Islet precursor cell (in vitro differentiated cells): ENCODE measurements around the gene NDUFS2.

Experiments used
- DNase-seq: peaks from one replicate; pipeline ENCODE4 v3.0.0-alpha.2; 2018

Gene NDUFS2

DNA sequence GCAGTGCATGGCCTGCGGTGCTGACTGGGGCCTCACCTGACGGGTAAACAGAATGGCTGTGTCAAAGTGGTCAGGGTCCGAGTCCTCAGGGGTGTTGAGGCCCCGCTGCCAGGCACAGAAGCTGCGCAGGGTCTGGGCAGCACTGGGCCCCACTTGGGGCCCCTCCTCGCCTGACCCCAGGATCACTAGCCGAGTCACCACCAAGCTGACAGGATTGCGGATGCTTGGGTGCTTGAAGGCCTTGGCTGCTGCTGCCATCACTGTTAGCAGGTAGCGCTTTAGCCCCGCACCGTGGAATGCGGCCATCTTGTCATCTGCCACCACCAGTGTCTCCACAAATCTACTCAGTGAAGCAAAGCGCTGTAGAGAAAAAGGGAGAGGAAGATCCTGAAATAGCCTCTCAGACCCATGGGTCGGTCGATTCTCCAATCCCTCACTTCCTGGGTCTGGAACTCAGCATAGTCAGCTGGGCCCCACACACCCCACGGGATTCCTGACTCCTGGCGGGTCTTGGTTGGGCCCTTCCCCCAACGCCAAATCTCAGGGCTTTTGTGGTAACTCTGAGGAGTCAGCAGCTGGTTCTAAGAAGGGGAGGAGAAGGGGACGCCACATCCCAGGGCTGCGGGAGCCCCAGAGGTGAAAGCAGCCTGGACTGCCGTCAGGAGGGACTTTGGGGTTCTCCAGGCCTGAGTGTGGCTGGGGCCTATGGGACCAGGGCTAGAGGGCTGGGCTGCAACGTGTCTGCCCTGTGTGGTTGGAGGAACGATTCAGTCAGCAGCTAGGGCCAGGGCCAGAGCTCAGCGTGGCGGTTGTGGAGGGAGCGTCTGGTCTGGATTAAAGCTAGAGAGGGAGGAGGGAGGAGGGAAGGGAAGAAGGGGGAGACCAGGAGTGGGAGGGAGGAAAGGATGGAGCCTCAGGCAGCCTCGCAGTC, 5.4 kb upstream of the NDUFS2 start:
- peak; percentile 83 for DNase-seq

DNA sequence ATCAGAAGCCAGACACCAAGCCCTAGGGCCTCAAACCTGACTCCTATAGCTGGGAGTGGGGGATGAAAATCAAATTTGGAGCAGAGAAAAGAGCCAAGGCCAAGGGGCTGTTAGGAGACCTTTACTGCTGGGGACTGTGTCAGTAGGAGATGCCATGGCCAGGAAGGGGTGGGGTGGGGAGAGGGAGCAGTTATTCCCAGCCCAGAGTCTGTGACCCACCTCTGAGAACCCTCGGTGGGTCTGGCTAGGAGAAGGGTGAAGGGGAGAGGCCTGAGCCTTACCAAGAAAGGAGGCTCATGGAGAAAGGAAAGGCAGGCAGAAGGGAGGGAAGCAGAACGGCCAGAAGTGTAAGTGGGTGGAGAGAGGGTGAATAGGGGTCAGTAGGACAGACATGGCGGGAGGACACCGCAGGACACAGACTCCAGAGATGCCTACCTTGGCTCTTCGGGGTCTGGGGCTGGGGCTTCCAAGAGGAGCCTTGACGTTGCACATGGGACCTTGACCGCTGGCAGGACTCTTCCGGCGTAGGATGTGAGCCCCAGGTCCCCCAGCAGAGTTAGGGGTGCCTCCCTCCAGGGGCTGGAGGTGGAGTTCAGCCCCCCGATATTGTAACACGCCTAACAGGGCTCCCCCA, 4.5 kb upstream of the NDUFS2 start:
- no peak for DNase-seq

DNA sequence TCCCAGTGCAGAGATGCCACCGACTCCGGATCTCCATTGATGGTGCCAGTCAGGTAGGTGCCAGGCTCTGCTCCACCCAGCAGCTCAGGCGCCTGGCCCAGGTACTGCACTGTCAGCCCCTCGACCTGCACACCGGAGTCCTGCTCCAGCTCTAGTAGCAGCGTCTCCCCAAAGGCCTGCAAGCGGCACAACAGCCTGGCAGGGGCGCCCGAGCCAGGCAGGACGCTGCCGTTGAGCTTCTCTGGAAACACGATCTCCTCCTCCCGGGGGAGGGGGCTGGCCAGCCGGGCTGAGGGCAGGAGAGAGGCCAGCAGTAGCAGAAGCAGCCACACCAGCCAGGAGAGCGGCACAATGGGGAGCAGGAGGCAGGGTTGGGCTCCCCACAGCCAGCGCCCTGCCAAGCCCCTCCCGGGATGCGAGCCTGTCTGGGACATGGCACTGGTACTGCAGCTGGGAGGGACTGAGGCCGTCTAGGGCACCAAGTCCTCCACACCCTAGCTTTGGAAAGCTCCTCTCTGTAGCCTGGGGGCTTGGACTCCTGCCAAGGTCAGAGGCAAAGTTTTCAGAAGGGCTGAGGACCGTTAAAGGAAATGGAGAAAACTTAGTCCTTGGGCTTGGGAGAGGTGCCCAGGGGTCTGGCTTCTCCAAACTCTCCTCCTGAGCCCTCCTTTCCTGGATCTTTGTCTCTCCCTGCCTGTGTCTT, 3.8 kb upstream of the NDUFS2 start:
- peak; percentile 82 for DNase-seq

DNA sequence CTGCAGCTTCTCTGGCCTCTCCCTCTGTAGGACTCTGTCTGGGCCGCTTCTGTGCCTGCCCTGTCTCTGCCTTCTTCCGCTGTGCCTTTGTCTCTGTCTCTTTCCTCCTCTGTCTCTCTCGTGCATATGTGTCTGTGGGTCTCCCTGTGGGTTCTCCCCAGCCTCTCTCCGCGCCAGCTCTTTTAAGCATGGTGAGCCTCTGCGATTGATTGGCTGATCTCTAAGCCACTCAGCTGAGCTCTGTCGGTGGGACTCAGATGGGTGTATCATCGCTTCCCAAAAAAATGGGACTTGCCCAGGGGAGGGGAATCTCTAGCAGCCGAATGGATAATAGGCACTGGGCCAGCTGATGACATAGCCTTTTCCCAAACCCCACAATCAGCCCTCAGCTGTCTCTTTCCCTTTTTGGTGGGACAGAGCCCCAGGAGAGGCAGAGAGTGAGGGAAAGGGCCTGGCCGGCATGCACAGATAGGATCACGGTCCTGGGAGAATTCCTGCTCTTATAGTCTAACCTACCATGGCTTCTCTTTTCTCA, 3.2 kb upstream of the NDUFS2 start, which contains the start of gene ADAMTS4:
TSS of gene ADAMTS4 (minus strand) at position 158 of the 535 bp plus-strand sequence. CDS start 427 bp downstream, outside the sequence.
- DNase-seq: no peak

DNA sequence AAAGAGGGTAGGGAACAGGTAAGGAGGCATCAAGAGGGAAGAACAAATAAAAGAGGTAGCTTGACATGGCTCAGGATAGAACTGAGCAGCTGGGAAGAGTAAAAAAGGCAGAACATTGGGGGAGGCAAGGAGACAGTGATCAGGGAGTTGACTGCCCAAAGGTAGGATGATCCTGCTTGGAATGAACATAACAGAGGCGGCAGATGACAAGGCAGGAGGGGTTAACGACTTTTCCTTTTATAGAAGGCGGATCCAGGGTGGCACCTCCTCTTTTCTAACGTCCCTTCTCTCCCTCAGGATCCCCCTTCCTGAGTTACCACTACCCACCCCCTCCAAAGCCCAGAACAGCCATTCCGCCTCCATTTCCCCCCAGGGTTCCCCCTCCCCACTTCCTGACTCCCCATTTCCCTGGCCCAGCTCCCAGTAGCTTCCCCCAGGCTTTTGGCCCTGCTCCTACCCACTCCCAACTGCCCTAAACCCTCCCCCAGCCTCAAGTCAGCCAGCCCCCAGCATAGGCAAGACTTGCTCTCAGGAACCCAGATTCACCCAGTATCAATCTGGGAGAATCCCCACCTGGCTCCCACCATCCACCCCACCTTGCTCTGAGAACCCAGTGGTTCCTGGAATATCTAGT, 2.5 kb upstream of the NDUFS2 start:
- DNase-seq: no peak

DNA sequence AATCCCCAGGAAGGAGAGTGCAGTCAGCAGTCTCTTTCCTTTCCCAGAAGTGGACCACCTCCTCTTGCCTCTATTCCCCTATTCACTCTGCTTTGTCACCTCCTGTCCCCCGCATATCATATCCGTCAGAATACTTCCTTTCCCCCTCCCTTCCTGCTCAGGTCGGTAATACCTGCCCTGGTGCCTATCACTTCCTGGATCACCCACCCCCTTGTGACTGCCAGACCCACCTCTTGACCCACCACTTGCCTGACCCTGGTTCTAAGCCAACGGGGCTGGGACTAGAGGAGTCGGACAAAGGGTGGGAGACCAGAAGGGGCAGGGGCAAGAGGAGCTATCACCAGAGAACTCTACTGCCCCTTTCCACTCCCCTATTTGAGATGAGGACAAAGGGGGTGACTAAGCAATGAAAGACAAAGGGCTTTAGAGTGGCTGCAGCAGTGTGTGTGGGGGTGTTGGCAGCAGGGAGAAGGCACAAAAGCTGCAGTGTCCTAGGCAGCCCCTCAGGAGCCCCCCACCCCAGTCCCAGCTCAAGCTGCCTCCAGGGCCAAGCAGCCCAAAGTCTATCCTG, 1.7 kb upstream of the NDUFS2 start:
- no peak for DNase-seq

DNA sequence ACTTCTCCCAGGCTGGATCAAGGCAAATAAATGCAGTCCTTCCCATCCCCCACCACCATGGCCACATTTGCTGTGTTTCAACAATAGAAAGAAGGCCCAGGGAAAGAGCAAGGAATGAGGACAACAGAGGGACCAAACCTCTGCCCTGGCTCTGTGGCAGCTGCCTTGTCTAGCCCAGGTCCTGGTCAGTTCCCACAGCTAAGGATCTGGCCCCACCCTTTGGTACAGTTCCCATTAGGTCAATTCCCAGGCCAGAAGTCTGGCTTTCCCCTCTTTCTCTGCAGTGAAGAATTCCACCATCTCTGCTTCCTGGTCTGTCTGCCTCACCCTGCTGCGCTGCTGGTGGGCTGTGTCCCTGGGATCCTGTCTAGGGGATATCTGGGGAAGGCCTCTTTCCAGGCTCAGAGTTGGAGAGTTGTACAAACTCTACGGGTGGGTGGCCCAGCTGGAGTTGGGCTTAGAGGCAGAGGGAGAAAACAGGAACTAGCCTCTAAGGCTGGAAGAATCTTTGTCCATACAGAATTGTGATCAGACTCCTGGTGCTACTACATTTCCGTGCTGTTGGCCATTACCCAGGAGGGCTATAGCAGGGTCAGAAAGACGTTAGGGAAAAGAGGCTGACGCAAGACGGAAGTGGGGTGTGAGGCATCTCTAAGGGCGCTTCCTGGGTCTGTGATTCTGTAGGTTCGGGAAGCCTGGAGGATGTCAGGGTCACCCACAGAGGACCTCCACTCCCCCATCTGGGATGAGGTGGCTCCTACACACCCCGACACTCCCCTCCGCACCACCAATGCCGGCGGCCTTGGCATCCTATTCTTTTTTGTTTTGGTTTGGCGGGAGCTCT, 953 bp upstream of the NDUFS2 start:
- DNase-seq: no peak

DNA sequence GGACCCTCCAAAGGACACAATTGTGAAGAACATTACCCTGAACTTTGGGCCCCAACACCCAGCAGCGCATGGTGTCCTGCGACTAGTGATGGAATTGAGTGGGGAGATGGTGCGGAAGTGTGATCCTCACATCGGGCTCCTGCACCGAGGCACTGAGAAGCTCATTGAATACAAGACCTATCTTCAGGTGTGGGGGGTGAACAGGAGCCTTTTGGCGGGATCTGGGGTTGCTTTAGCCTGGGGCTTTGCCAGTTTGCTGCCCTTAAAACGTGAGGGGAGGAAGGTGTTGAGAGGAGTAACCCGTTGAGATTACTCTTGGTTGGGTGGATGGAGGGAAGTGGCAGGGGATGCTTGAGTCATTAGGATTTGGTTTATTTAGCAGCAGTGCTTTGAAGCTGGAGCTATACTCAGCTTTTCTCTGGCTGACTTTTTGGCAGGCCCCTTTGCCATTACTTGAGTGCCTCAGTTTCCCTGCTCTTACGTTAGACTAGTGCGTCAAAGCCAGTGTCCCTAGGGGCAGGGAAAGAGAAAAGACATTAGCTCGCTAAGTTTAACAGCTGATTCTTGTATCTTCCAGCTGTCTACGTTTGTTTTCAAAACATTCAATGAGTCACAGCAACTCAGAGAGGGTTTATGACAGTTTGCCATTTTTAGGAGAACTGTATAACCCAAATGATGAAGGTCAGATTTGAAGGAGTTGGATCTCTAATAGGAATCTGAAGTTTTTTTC, 4.4 kb downstream of the NDUFS2 start:
- no peak for DNase-seq

DNA sequence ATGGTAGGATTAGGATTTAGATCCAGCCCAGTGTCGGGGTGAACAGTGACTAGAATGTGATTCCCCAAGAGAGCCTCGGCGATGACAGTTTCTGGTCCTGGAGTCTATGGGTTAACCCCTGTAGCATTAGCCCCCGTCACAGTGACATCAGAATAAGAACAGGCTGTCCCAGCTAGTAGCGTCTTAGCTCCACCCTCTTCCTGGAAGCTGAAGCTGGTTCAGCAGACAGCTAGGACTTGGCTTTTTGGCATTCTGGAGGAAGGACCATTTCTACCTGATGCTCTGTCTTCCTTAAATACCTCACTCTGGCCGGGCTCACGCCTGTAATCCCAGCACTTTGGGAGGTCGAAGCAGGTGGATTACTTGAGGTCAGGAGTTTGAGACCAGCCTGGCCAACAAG, 5.0 kb downstream of the NDUFS2 start:
- DNase-seq: no peak

DNA sequence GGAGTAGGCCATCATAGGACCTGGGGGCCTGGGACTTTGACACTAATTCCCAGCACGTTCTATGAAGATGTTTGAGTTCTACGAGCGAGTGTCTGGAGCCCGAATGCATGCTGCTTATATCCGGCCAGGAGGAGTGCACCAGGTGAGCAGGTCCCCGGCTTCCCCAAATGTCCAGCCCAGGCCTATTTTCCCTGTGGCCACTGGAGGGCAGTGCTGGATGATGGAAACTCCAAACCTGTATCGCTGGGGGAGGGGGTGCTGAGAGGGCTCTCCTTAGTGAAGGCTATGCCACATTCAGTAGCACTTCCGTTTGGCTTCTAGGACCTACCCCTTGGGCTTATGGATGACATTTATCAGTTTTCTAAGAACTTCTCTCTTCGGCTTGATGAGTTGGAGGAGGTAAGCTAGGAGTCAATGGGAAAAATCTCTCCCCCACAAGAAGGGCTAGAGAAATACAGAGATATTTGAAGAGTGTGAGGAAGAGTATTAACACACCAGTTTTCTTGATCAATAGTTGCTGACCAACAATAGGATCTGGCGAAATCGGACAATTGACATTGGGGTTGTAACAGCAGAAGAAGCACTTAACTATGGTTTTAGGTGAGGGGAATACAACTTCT, 7.7 kb downstream of the NDUFS2 start:
- peak; percentile 92 for DNase-seq

DNA sequence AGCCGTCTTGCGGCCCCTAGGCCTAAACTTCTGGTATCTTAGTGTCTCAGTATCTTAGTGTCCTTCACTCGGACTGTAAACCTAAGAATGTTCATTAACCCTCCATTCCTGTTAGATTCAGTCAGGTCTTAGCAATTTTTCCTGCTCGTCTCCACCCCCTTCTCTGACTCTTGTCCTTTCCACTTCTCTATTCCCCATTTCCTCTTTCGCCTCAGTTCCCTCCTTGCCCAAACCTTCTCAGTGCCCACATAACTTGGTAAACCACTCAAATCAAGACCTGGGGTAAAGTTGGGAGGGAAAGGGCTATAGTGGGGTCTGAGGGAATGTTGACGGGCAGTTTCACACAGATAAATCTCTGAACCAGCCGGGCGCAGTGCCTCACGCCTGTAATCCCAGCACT, 12.2 kb downstream of the NDUFS2 start:
- no peak for DNase-seq

DNA sequence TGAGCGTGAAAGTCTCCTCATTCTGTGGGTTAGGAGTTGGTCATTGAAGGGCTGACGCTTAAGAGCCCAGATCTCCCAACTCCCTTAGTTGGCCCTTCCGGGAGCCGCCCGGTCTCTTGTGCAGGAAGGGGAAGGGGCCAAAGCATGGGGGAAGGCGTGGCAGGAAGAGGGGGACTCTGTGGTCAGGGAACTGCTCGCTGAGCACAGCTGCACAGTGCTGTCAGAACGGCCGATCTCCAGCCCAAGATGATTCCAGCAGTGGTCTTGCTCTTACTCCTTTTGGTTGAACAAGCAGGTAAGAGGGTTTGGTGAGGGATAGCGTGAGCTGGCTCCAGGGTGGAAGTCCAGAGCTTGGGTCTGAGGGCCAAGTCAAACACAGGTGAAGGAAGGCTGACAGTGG, 12.9 kb downstream of the NDUFS2 start, which contains the start of gene FCER1G:
TSS of gene FCER1G (plus strand) at position 220 of the 400 bp plus-strand sequence. CDS start at position 247, 27 bp downstream.
- DNase-seq: no peak

DNA sequence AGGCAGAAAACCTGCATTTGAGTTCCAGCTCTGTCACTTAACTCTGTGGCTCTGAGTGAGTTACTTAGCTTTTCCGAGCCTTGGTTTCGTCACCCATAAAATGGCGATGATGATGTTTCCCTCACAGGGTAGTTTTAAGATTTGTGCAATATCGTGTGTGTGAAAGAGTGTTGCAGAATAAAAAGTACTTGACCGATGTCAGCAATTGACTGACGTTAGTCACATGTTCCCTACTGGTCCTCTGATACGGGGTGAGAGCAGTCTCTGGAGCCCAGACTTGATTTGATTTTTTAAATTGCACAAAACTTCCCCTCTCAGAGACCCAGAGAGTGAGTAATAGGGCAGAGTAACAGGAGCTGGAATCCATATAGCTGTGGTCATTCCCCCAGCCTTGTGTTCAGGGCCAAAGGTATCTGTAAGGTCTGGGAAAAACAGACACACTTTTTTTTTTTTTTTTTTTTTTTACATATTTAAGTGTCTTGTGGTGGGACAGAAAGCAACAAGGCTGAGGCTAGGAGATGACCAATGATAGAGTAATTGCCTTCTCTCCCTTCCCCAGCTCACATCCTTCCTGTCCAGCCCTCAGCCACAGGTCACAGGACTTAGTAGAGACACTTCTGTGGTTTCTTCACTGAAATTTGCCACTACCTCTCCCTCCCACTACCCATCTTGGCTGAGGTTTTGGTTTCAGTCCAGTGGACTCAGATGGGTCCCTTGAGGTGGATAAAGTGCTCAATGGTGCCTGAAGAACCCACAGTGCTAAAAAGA, 15.0 kb downstream of the NDUFS2 start:
- DNase-seq: peak; percentile 79

DNA sequence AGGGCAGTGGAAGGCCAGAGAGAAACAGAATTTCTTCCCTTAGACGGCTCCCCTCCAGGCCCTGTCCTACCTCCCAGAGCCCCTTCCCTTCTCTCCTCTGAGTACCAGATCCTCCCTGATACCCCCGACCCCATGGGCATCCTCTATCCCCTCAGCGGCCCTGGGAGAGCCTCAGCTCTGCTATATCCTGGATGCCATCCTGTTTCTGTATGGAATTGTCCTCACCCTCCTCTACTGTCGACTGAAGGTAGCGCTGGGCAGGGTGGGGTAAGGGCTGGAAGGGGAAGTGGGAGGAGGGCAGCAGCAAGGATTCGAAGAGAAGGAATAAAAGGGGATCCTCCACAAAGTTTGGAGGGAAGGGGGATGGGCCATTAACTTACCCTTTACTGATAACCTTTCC, 15.7 kb downstream of the NDUFS2 start:
- DNase-seq: no peak

DNA sequence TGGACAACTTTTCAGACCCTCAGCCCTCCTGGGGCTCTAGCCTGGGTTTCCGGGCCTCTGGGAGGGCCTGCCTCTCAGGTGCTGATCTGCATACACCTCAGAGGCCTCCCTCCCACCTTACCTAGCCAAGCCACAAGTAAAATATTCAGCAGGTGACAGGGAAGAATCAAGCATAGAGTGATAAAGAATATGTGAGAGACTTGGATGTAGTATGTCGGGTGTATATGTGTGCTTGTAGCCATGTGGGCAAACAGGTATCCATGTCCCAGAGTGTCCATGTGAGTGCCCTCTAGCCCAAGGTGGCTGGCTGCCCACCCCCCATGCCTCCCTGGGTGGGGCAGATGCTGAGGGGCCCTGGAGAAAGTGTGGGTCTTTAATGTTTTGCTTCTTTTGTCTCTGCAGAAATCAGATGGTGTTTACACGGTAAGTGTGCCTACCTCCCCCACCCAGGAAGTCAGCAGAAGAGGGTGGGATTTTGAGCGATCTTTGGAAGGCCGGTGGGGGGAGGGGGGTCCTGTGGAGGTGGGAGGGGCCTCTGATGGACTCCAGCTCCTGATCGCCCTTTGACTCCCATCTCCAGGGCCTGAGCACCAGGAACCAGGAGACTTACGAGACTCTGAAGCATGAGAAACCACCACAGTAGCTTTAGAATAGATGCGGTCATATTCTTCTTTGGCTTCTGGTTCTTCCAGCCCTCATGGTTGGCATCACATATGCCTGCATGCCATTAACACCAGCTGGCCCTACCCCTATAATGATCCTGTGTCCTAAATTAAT, 16.3 kb downstream of the NDUFS2 start:
- no peak for DNase-seq

DNA sequence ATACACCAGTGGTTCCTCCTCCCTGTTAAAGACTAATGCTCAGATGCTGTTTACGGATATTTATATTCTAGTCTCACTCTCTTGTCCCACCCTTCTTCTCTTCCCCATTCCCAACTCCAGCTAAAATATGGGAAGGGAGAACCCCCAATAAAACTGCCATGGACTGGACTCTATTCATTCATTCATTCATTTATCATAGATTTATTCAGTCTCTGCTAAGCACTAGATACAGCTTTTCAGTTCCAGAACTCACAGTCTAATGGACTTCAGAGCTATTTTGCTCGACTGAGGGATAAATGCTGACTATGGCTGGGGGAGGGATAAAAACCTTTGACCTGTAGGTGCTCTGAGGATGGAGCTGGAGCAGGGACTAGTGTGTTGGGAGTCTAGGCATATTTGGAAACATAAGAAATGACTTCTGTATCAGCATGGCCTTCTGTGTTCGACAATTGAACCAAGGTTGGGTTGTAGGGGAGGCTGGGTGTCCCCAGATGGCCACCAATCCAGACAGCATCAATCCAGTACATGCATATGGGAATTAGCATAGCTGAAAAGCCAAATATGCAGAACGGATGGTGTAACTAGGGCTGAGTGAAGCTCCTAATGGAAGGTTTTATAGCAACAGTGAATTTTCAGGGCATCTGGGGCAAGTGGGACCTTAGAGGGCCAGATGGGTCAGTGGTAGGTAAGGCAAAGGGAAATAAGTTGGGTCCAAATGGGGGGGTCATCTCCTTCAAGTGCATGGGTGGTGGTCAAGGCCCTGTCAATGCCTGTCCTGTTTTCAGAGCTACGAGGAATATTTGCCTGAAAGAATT, 17.1 kb downstream of the NDUFS2 start:
- DNase-seq: peak; percentile 32

DNA sequence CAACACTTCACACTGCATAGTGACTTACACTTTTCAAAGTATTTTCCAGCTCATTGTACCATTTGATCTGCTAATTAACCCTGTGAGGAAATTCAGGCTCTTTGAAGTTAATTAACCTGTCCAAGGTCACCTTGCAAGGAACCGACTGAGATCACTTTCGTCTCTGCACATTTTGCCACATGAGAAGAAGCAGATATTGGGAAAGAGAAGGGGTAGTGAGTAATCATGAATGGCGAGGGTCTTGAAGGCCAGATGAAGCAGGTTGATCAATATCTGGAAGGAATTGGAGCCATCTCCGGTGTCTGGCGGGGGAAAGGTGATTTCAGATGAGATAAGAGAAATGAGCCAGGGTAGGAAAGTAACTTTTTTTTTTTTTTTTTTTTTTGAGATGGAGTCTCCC, 17.8 kb downstream of the NDUFS2 start:
- DNase-seq: peak; percentile 49
